ENCODE measurements around the gene ARPC4. TPM values are rescaled to one million over a fixed set of nuclear protein-coding genes. Genes with fewer than 3 reads are reported as not detected.

ARPC4 gene
- total and polyA plus RNA-seq, 10 of the 15 experiments (the other 5 are each of a cell fraction or from before 2014, with no cell fraction given) = 42.0 to 354 (median 268) TPM

DNA sequence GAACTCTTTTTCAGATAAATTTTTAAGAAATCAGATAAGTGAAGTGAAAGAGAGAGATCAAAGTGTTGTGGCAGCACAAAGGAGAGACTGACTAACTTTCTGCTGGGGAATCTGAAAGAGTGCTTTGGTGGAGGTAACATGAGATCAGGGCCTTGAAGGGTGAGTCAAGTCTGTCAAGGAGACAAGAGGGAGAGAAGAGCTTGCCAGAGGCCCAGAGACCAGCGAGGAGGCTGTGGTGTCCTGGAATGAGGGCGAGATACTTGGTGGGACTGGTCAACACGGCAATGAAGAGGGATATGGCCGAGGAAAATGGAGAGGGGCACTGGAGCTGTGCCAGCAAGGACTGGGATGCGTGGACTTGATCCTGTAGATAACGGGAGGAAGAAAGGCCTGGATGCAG is 5.2 kb upstream of the ARPC4 start:
- no peaks in the 10 kb centered on the region for H3K9me3 ChIP-seq (replicated peaks; ENCODE audit: control insufficient read depth, insufficient read depth, low read length)
- TF ChIP-seq NFXL1 (IDR thresholded peaks at IDR 0.05; ENCODE audit: borderline replicate concordance) = no peak
- TF ChIP-seq HDAC6 (IDR thresholded peaks at IDR 0.05; ENCODE audit: unreplicated experiment) = no peak
- TF ChIP-seq, protein P1, sequence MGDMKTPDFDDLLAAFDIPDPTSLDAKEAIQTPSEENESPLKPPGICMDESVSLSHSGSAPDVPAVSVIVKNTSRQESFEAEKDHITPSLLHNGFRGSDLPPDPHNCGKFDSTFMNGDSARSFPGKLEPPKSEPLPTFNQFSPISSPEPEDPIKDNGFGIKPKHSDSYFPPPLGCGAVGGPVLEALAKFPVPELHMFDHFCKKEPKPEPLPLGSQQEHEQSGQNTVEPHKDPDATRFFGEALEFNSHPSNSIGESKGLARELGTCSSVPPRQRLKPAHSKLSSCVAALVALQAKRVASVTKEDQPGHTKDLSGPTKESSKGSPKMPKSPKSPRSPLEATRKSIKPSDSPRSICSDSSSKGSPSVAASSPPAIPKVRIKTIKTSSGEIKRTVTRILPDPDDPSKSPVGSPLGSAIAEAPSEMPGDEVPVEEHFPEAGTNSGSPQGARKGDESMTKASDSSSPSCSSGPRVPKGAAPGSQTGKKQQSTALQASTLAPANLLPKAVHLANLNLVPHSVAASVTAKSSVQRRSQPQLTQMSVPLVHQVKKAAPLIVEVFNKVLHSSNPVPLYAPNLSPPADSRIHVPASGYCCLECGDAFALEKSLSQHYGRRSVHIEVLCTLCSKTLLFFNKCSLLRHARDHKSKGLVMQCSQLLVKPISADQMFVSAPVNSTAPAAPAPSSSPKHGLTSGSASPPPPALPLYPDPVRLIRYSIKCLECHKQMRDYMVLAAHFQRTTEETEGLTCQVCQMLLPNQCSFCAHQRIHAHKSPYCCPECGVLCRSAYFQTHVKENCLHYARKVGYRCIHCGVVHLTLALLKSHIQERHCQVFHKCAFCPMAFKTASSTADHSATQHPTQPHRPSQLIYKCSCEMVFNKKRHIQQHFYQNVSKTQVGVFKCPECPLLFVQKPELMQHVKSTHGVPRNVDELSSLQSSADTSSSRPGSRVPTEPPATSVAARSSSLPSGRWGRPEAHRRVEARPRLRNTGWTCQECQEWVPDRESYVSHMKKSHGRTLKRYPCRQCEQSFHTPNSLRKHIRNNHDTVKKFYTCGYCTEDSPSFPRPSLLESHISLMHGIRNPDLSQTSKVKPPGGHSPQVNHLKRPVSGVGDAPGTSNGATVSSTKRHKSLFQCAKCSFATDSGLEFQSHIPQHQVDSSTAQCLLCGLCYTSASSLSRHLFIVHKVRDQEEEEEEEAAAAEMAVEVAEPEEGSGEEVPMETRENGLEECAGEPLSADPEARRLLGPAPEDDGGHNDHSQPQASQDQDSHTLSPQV (IDR thresholded peaks at IDR 0.05) = no peak
- no peak for TF ChIP-seq MXI1 (IDR thresholded peaks at IDR 0.05; ENCODE audit: low read depth, low read length)
- TF ChIP-seq, protein P2, sequence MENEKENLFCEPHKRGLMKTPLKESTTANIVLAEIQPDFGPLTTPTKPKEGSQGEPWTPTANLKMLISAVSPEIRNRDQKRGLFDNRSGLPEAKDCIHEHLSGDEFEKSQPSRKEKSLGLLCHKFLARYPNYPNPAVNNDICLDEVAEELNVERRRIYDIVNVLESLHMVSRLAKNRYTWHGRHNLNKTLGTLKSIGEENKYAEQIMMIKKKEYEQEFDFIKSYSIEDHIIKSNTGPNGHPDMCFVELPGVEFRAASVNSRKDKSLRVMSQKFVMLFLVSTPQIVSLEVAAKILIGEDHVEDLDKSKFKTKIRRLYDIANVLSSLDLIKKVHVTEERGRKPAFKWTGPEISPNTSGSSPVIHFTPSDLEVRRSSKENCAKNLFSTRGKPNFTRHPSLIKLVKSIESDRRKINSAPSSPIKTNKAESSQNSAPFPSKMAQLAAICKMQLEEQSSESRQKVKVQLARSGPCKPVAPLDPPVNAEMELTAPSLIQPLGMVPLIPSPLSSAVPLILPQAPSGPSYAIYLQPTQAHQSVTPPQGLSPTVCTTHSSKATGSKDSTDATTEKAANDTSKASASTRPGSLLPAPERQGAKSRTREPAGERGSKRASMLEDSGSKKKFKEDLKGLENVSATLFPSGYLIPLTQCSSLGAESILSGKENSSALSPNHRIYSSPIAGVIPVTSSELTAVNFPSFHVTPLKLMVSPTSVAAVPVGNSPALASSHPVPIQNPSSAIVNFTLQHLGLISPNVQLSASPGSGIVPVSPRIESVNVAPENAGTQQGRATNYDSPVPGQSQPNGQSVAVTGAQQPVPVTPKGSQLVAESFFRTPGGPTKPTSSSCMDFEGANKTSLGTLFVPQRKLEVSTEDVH (IDR thresholded peaks at IDR 0.05; ENCODE audit: low read depth, partially characterized antibody) = no peak
- intact Hi-C loops (cut with micrococcal nuclease; ENCODE audit: unreplicated experiment) = no loop called here
- no peak overlapping the region for H3K4me2 ChIP-seq (ENCODE audit: control insufficient read depth, insufficient read depth)
- peaks cover 8 to 10% of the 10 kb centered on the region in 2 experiments; a peak in 3 of 4 replicates for H3K36me3 ChIP-seq (ENCODE audit: control insufficient read depth in 2 of 2, insufficient read depth in 2 of 2, low read length in 1 of 2)
- H2AFZ ChIP-seq (ENCODE audit: control insufficient read depth, low read depth, low read length) = no peak overlapping the region
- no peak overlapping the region for H3K4me3 ChIP-seq
- POLR2A ChIA-PET = interaction anchor here (1.5 kb wide), 1 partner anchor 88 kb away, joined by 3 read pairs; no protein-coding TSS in a partner anchor
- peaks cover 7% of the 10 kb centered on the region for H3K4me1 ChIP-seq (ENCODE audit: control insufficient read depth, insufficient read depth, low read length)
- no peak for DNase-seq (ENCODE audit: low read depth, low spot score)
- WGBS (ENCODE audit: insufficient coverage, insufficient replicate concordance, low lambda C conversion rate, missing lambda C conversion rate) = 92% methylated on average over 6 of the region's 6 CpGs
- in situ Hi-C loops (cut with MboI) = no loop called here
- RAD21 ChIA-PET (ENCODE audit: unreplicated experiment) = no interaction called here
- SMC1A ChIA-PET (ENCODE audit: uncharacterized antibody, unreplicated experiment) = no interaction called here
- no peaks in the 10 kb centered on the region for H3K27me3 ChIP-seq (replicated peaks in 1 of 2; ENCODE audit: control insufficient read depth in 2 of 2, insufficient read depth in 2 of 2, low read length in 1 of 2)
- H3K27ac ChIP-seq (ENCODE audit: control insufficient read depth, insufficient read depth) = no peak overlapping the region
- H3K9ac ChIP-seq (ENCODE audit: control insufficient read depth, insufficient read depth, low read length) = no peak overlapping the region
- no peaks in the 10 kb centered on the region for H4K20me1 ChIP-seq (ENCODE audit: control insufficient read depth, insufficient read depth)
- no peak for ATAC-seq
- CTCF ChIA-PET = interaction anchor here (0.6 to 1.0 kb wide), 2 partner anchors 20 to 380 kb away, joined by 3 read pairs; no protein-coding TSS in a partner anchor
- BruUV-seq (replicated peaks) = no TSS peak
- no peak for FAIRE-seq
- peaks cover 20% of the 10 kb centered on the region for H3K79me2 ChIP-seq (ENCODE audit: control insufficient read depth, insufficient read depth, low read length)
